ENCODE measurements around the gene GOLGA1. TPM values are rescaled to one million over a fixed set of nuclear protein-coding genes. Genes with fewer than 3 reads are reported as not detected.
"Not testable (repeated sequence)": the region's sequence is repeated elsewhere in the genome, so short reads cannot be mapped to it uniquely, and the experiment has no call there.

GOLGA1 gene
- polyA plus RNA-seq (2013, experiment 1 of 2; ENCODE audit: insufficient read length) = 13.2 TPM
- polyA plus RNA-seq (2013, experiment 2 of 2; ENCODE audit: insufficient read length) = 11.8 TPM

- peak; percentile 93 for DNase-seq
These were observed at the start of gene GOLGA1 for GRCh38 chr9:124940894-124941678. Gene GOLGA1, minus strand, starts transcription at chr9:124941083. Its CDS starts 2,372 bp downstream, at chr9:124938711.

DNA sequence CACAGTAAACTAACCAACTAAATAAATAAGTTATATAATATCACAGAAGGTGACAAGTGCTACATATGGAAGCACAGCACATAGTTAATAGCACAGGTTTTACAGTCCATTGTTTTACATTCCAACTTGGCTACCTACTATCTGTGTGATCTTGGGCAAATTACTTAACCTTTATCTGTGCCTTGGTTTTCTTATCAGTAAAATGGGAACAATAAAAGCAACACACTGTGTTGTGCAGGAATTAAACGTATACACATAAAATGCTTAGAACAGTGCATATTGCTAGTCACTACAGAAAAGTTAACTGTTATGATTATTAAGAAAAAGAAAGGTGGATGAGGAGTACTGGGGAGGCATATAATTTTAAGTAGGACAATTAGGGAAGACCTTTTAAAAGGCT lies 42.8 kb upstream of the GOLGA1 start:
- DNase-seq = no peak

DNA sequence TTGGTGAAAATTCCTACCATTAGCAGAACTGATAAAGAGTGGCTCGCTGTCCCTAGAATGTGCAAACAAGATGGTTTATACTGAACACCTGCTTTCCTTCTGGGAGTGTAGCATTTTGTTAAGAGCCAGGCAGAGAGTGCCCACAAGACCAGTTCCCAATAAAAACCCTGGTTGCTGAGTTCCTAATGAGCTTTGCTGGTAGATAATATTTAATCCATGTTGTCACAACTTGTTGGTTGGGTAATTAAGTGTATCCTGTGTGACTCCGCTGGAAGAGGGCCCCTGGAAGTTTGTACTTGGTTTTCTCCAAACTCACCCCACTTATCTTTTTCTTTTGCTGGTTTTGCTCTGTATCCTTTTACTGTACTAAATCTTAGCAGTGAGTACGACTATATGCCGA lies 39.5 kb upstream of the GOLGA1 start:
- no peak for DNase-seq

DNA sequence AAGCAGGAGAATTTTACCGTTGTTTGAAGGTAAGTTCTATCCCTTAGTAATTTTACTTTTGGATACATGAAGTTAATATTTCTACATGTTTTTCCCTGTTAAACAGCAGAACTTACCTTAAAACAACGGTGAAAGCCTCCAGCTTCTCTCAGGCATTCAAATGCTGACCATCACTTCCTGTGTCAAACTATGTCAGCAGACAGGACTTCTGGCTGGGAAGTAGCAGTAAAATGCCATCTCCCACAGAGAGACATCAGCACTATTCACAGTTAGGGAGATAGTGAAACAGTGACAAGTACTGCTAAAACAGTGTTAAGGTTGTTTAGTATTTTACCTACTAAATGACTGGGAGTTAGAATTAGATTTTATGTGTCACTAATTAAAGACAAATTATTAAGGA lies 34.2 kb upstream of the GOLGA1 start:
- DNase-seq = no peak

- no peak for DNase-seq
These were observed 32.9 kb upstream of the GOLGA1 start for GRCh38 chr9:124973807-124974206.

DNA sequence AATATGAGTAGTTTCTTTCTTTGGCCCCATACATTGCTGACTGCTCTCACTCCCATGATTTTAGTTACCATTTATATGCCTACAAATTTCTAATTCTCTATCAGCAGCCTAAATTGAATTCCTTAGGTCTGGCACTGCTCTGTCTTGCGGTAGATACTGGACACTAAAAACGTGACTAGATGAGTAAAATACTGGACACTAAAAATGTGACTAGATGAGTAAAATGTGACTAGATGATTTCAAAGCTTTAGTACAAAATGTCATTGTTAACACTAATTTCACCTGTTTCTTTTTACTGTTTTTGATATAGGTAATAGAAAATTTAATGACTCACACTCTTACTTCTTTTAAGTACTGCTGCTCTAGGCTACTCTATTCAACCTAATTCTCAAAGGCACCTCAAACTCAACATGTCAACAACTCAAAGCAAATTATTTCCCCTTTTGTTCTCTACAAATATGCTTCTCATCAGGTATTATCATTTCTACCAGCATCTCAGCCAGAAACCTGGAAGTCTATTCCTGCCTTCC lies 31.4 kb upstream of the GOLGA1 start:
- no peak for DNase-seq

GRCh38 chr9:124969401-124969800 lies 28.5 kb upstream of the GOLGA1 start:
- no peak for DNase-seq

- no peak for DNase-seq
These were observed 27.4 kb upstream of the GOLGA1 start for GRCh38 chr9:124968238-124968637.

- DNase-seq = peak; percentile 38
These were observed 25.1 kb upstream of the GOLGA1 start for GRCh38 chr9:124965775-124966568.

GRCh38 chr9:124964604-124965003 lies 23.7 kb upstream of the GOLGA1 start:
- no peak for DNase-seq

- no peak for DNase-seq
These were observed 23.2 kb upstream of the GOLGA1 start for GRCh38 chr9:124964056-124964455.

DNA sequence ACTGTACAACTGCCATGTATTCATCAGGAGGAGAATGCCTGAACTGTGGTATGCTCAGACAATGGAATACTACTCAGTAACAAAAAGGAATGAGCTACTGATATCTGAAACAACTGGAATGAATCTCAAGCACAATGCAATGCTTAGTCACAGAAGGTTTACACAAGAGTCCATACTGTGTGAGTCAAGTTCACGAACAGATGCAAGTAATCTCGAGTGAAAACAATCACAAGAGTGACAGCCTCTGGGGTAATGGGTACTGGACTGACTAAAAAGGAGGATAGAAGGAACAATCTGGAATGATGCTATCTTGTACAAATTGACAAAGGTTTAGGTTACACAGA lies 19.5 kb upstream of the GOLGA1 start:
- no peak for DNase-seq

GRCh38 chr9:124959671-124960408 lies 19.0 kb upstream of the GOLGA1 start:
- DNase-seq = not testable (repeated sequence)

DNA sequence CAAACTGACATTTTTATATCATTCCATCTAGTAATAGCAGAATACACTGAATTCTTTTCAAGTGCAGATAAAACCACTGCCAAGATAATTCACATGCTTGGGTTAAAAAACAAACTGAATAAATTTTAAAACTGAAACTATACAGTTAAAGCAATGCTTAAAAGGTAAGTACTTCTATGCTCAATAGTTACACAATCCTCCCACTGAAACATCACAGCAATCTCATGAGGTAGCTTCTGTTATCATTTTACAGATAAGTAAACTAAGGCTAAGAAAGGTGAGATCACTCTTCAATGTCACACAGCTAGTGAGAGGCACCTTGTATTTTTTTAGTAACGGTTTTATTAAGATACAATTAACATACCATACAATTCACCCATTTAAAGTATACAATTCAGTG lies 13.4 kb upstream of the GOLGA1 start:
- DNase-seq = no peak

- DNase-seq = no peak
These were observed 9.3 kb upstream of the GOLGA1 start for GRCh38 chr9:124950050-124950718.

GRCh38 chr9:124949387-124949786 lies 8.5 kb upstream of the GOLGA1 start:
- no peak for DNase-seq

DNA sequence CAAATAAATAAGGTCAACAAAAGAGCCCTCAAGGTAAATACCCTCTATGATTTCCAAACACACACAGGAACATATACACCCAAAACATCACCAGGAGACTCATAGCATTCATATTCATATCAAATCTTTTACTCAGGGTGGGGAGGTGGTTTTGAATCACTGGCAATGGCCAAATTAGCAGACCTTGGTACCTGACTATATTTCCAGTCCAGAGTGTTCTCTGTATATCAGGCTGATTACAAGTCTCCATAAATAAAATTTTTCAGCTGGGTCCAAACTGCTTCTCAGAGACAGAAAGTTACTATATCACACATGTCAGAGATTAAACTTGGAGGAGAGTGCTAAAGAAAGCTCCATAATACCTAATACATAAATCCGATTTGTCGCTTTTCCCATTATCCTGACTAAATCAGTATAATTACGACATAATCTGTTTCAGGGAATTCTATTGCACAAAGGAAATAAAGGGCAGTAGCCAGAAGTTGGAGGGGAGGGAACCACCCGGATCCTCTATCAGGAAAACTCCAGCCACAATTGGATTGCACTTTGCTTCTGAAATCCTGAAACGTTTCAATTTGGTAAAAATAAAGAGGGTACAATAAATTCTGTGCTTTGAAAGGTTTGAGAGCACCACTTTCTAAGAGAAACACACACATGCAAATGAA lies 7.0 kb upstream of the GOLGA1 start:
- DNase-seq = no peak

DNA sequence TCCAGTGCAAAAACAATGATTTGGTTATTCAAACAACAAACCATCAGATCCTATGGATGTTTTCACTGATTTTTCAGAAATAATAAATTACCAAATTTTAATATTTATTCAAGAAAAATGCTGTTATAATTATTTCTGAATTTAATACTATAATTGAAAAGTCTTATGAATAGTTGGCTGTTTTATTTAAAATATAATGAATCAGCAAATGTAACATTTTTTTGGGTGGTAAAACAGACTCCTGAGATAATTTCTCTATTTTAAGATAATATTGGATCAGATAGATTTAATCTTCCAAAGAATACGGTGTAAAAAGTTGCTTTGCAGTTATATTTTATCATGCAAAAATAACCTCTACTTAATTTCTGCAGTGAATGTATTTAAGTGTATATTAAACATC lies 5.3 kb upstream of the GOLGA1 start:
- no peak for DNase-seq

DNA sequence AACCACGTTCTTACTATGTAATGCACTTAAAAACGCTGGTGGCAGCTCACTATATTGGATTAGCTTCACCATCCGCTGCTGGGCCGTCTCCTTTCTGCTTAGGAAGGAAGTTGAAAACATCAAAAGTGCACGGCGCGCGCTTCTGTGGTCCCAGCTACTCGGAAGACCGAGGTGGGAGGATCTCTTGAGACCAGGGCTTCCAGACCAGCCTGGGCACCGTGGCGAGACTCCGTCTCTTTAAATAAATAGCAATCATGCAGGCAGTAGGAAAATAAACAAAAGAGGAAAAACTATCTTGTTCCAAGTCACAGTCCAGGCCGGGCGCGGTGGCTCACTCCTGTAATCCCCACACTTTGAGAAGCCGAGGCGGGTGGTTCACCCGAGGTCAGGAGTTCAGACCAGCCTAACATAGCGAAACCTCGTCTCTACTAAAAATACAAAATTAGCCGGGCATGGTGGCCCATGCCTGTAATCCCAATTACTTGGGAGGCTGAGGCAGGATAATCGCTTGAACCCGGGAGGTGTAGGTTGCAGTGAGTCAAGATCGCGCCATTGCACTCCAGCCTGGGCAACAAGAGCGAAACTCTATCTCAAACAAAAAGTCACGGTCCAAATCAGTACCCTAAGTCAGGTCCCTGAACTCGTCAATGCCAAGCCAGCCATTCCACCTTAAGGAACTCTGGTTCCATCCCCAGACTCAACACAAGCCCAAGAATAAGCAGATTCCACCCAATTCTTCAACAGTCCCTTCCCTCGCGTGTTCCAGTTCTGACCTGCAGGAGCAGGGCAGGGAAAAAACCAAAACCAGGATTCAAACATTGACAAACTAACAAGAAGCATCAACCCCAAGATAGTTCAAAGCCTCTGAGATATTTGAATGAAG lies 1.0 kb upstream of the GOLGA1 start:
- peak; percentile 51 for DNase-seq

DNA sequence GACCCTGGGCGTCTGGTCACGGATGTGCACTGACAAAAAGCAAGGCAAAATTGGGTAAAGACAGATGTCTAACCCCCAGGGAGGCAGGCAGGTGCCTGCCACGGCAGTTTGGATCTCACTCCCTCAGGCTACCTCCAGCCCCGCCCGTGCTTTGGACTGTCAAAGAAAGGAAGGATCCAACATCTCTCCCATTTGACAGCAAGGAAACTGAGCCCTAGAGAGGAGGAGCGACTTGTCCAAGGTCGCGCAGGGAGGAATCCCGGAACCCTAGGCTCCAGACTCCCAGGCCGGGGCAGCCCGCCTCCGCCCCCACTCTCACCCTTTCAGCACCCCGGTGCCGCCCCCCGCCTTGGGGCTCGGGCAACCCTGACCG lies 376 bp downstream of the GOLGA1 start:
- no peak for DNase-seq

DNA sequence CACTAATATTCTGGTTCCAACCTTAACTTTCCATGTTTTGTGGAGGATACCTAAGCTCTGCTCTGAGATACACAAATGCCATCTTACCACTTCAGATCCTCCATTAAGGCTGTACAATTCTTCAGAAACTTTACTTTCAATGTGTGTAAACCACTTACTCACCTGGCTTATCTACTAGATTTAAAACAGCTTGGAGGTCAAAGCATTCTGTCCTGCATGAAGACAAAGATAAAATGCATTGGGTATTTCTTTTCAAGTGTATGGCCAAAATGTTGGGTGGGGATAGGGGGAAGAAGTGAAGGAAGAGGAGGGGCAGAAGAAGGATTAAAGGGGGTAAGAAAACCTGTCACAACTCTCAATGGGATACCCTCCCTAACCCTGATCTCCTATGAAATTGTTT lies 939 bp downstream of the GOLGA1 start:
- no peak for DNase-seq
